Fibroblast of pulmonary artery (primary cell): ENCODE results near the gene TMPRSS13.

Experiments
- DNase-seq: peaks from one replicate; pipeline ENCODE4 v3.0.0-alpha.2; 2010; ENCODE audit warnings: low read depth
- H3K4me3 ChIP-seq: replicated peaks from 2 replicates; pipeline ENCODE4 v1.5.1; 2011; ENCODE audit warnings: low read depth, mild to moderate bottlenecking, control low read depth, low read length, moderate library complexity
- TF ChIP-seq, protein P1 (sequence below): IDR thresholded peaks from 2 replicates; pipeline ENCODE4 v1.5.1; 2011; ENCODE audit warnings: mild to moderate bottlenecking, control low read depth, low read length, inconsistent platforms; ENCODE audit errors: missing control alignments

Gene TMPRSS13

DNA sequence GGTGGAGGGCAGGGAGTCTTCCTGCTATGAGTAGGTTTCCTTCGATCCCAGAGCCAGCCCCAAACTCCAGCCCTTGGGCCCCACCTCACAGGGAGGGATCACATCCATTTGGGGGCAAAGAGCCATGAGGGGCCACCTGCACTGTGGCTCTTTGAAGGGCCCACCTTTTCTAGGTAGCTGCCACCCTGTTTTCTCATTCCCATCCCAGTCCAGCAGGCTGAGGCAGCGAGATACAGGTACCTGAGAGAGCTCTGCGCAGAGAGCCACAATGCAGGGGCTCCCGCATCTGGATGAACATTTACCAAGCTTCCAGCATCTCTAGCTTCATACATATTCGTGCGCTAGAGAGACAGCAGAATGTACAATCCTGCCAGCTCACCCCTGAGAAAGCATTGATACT, 69.1 kb downstream of the TMPRSS13 start:
- DNase-seq = no peak
- H3K4me3 ChIP-seq = no peak overlapping the region
- TF ChIP-seq, protein P1, sequence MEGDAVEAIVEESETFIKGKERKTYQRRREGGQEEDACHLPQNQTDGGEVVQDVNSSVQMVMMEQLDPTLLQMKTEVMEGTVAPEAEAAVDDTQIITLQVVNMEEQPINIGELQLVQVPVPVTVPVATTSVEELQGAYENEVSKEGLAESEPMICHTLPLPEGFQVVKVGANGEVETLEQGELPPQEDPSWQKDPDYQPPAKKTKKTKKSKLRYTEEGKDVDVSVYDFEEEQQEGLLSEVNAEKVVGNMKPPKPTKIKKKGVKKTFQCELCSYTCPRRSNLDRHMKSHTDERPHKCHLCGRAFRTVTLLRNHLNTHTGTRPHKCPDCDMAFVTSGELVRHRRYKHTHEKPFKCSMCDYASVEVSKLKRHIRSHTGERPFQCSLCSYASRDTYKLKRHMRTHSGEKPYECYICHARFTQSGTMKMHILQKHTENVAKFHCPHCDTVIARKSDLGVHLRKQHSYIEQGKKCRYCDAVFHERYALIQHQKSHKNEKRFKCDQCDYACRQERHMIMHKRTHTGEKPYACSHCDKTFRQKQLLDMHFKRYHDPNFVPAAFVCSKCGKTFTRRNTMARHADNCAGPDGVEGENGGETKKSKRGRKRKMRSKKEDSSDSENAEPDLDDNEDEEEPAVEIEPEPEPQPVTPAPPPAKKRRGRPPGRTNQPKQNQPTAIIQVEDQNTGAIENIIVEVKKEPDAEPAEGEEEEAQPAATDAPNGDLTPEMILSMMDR = no peak

DNA sequence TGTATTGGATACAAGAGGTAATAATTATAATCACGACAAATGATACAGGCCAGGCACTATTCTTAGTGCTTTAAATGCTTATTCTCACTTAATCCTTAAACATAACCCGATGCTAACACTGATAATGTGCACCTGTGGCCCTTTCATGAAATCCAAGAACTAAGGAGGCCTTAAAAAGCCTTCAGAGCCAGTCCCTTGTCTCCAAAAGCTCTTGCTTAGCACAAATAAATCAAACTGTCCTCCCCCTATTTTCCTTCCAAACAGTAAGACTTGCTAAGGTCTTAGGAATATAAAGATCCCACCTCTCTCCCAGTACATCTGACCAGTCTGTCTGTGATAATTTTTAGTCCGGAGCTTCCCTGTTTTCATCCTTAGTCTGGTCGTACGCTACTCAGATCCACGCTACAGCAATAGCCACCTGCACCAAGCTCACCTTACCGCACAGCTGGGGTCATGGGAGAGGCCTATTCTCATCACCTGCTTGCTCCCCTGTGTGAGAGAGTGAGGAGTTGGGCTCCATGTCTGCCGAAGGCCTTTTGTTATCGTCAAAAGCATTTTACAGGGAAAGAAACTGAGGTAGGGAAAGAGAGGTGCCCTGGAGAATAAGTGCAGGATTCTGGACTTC, 69.6 kb downstream of the TMPRSS13 start:
- TF ChIP-seq, protein P1 = no peak
- no peak for DNase-seq
- no peak overlapping the region for H3K4me3 ChIP-seq

DNA sequence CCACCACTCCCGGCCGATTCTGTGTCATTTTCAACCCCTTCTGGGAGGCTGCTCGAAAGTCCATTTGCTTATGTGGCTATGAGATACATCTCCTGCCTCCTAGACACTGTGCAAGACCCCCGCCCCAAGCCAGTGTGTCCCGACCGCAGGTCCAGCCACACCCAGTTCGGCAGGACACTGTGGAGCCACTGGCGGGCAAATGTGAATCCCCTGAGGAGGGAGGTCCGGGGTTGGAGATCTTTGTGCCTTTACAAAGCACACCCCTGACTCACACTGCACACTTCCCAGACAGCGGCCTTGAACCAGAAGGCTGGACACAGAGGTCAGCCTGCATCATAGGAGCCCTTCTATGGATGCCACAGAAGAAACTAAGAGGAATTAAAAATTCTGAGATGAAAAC, 70.1 kb downstream of the TMPRSS13 start:
- H3K4me3 ChIP-seq = no peak overlapping the region
- TF ChIP-seq, protein P1 = no peak
- DNase-seq = no peak

DNA sequence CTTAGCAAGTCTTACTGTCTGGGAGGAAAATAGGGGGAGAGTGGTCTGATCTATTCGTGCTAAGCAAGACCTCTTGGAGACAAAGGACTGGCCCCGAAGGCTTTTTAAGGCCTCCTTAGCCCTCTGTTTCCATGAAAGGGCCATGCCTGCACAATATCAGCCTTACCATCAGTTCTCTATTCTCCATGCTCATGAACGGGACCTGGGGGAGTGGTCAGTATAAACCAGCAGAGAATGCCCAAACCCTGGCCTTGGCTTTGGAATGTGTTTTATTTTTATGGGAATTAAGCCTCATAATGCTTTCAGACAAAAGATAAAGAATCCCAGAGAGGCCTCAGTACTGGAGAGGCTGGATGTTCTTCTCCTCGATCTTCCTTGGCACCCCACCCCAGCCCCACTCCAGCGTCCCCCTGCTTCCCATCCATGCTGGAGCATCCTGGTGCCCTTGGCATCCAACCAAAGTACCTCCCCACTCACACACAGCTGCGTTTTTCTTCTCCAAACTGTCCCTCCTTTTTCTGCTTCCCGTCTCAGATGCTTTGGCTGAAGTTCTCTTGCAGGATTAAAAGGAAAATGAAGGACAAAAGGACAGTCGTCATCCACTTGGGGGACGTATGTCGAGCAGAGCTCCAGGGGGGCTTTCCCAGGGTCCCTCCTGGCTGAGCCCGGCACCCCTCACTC, 71.3 kb downstream of the TMPRSS13 start:
- TF ChIP-seq, protein P1 = no peak
- DNase-seq = no peak
- H3K4me3 ChIP-seq = no peak overlapping the region

DNA sequence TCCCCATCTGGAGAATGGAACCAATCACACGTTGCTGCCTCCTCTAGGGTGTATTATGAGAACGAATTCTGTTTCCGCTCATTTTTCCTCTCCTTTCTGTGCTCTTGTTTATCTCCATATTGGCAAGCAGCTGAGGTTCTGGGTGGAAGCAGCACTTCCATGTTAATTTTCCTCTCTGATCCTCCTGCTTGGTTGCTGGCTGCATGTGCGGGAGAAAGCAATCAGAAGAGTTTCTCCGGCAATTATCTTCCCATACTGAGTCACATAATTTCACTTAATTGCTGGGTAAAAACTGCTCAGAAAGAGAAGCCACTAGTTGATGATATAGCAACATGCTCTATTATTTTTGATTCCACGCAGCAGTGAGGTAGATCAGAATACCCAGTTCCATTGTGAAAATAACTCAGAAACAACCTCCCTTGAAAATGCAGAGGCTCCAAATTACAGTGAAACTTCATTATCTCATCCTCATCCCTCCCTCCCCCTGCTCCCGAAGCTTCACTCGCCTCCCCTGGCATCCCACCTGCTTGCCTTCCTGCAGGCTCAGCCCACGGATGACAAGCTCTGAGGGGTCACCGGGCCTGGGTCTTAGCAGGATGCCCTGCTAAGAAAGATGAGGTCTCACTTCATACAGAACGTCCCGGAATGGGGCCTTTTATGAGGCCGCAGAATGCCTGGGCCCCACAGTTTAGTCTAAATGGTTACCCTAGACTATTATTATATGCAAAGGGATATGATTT, 73.1 kb downstream of the TMPRSS13 start:
- TF ChIP-seq, protein P1 = no peak
- DNase-seq = no peak
- H3K4me3 ChIP-seq = no peak overlapping the region

DNA sequence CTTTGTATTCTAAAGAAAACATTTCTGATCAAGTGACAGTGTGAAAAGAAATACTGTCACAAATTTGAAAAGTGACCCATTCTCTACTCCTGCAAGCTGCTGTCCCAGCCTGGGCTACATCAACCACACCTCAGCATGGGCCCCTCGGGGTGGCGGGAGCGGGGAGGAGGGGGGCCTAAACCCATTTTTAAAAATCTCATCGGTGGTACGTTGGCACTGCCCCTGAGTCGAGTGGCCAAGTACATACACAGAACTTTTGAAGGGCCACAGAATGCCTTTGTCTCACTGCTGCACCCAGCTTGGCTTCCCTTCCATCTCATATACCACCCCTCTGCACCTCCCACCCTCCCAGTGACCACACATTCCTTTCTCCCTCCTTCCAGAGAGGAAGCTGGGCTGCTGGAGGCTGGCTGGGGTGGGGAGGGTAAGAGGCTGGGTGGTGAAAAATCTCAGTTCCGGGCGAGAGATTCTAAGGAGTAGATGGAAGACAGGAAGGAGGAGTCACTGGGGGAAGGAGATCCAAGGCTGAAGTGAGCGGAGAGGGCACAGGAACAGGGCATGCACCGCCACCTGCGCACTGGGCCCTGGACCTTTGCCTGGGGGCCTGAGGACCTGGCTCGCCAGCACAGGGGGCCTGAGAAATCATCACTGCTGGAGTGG, 73.9 kb downstream of the TMPRSS13 start:
- TF ChIP-seq, protein P1 = no peak
- DNase-seq = no peak
- H3K4me3 ChIP-seq = no peak overlapping the region
